RCC 7860 (cell line): ENCODE results near the gene GPR152.

Experiments used
- DNase-seq: peaks from one replicate; pipeline ENCODE4 v3.0.0-alpha.2; 2015; ENCODE audit warnings: low spot score
- FAIRE-seq: peaks from 2 replicates; lab custom pipeline; 2012; peaks lifted over from hg19 to GRCh38; lab: Jason Lieb, UNC

Gene GPR152, protein sequence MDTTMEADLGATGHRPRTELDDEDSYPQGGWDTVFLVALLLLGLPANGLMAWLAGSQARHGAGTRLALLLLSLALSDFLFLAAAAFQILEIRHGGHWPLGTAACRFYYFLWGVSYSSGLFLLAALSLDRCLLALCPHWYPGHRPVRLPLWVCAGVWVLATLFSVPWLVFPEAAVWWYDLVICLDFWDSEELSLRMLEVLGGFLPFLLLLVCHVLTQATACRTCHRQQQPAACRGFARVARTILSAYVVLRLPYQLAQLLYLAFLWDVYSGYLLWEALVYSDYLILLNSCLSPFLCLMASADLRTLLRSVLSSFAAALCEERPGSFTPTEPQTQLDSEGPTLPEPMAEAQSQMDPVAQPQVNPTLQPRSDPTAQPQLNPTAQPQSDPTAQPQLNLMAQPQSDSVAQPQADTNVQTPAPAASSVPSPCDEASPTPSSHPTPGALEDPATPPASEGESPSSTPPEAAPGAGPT

DNA sequence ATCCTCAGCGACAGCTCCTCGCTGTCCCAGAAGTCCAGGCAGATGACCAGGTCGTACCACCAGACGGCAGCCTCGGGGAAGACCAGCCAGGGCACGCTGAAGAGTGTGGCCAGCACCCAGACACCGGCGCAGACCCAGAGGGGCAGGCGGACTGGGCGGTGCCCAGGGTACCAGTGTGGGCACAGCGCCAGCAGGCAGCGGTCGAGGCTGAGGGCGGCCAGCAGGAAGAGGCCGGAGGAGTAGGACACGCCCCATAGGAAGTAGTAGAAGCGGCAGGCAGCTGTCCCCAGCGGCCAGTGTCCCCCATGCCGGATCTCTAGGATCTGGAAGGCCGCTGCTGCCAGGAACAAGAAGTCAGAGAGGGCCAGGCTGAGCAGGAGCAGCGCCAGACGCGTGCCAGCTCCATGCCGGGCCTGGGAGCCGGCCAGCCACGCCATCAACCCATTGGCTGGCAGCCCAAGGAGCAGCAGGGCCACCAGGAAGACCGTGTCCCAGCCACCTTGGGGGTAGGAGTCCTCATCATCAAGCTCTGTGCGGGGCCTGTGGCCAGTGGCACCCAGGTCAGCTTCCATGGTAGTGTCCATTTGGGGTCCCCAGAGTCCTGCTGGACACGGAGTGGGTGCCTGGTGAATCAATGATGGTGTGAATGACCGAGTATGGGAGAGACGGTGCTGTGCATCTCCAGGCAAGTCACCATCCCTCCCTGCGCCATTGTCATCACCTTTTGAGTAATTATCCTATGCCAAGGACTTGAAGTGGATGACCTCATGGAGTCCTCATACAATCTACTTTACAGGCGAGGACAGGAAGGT, at the start of gene GPR152:
GPR152 (minus strand) TSS at position 589 of the 812 bp plus-strand sequence; CDS start at position 584, 5 bp downstream.
- no peak for DNase-seq
- no peak for FAIRE-seq

GRCh38 chr11:67501854-67502253, 49.3 kb upstream of the GPR152 start:
- no peak for FAIRE-seq

GRCh38 chr11:67500831-67501715, 48.5 kb upstream of the GPR152 start:
- DNase-seq (no peak), FAIRE-seq (no peak)

More at GRCh38 chr11:67501854-67502253, 49.3 kb upstream of the GPR152 start:
- DNase-seq, result no peak

GRCh38 chr11:67500484-67500821, 47.9 kb upstream of the GPR152 start:
- FAIRE-seq (no peak), DNase-seq (no peak)

- FAIRE-seq, result no peak
- no peak for DNase-seq
Observed at GRCh38 chr11:67499808-67500483, 47.4 kb upstream of the GPR152 start.

- FAIRE-seq, result no peak
Observed at GRCh38 chr11:67498544-67498972, 46.0 kb upstream of the GPR152 start.

DNA sequence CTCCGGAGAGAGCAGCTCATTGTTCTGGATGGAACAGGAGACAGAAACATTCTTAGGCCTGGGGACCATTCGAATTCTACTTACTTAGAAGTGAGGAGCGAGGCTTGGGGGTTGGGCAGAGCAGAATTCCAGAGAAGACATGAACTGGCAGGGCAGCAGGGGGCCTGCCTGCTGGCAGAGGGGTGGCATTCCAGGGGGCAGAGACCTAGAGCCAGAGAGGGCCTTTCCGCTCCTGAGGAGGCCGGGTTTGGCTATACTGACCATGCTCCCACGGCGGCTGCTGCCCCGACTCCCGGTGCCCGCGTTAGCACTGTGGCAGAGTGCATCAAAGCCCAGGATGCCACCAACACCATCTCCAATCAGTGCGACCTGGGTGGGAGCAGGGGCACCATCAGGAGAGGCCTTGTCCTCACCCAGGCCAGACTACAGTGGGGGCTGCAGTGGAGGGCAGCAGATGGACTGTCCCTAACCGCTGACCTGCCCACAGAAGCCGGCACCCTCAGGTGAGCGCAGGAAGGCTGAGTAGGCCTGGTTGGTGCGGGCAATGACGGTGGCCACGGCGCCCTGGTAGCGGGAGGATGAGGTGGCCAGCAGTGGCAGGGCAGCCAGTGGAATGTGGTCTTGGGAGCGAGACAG, 45.2 kb upstream of the GPR152 start:
- FAIRE-seq, result no peak
- no peak for DNase-seq

More at GRCh38 chr11:67498544-67498972, 46.0 kb upstream of the GPR152 start:
- no peak for DNase-seq

DNA sequence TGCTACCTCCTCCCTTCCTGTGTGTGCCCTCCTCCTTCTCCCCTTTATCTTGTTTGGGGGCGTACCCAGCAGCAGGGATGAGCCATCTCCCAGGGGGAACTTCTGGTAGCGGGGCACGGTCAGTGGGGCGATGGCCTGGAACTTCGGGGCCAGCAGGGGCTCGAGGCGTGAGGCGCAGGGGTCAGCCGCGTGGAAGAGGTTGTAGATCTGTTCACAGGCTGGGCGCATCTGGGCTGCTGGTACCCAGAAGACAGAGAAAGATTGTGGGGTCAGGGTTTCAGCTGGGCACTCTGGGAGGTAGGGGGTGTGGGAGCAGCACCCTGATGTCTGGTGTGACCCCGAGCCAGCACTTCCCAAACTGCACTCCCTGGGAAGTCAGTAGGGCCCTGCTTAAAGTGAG, 43.6 kb upstream of the GPR152 start:
- no peak for FAIRE-seq
- no peak for DNase-seq

DNA sequence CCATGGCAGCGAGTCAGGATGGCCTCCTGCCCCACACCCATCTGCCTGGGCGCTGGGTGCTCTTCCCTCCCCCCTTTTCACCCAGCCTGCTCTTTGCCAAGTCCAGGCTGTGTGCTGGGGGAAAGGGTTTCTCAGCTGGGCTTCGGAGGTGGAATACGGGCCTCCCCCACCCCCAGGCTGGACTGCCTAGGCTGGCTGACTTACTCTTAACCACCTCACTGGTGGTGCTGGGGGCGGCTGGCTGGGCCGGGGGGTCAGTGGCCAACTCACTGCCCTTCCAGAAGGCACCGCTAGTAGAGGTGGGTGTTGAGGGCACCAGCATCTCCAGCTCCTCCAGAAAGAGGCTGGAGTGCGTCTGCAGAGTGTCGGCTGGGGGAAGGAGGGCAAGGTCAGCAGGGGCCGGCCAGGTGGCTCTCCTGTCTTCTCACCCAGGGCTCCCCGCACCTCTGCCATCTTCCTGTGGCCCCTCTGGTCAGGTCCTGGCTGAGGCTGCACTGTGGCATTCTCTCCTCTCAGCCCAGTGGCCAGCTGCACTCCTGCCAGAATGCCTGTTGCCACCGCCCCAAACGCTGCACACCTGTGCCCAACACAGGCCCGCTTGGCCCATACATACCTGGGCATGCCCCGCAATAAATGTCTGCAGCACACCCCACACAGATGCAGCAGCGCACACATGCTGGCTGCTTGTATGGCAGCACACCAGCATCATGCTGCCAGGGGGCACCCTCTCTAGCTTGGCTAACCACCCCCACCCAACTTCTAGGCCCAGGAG, 42.9 kb upstream of the GPR152 start:
- no peak for FAIRE-seq
- DNase-seq, result no peak

DNA sequence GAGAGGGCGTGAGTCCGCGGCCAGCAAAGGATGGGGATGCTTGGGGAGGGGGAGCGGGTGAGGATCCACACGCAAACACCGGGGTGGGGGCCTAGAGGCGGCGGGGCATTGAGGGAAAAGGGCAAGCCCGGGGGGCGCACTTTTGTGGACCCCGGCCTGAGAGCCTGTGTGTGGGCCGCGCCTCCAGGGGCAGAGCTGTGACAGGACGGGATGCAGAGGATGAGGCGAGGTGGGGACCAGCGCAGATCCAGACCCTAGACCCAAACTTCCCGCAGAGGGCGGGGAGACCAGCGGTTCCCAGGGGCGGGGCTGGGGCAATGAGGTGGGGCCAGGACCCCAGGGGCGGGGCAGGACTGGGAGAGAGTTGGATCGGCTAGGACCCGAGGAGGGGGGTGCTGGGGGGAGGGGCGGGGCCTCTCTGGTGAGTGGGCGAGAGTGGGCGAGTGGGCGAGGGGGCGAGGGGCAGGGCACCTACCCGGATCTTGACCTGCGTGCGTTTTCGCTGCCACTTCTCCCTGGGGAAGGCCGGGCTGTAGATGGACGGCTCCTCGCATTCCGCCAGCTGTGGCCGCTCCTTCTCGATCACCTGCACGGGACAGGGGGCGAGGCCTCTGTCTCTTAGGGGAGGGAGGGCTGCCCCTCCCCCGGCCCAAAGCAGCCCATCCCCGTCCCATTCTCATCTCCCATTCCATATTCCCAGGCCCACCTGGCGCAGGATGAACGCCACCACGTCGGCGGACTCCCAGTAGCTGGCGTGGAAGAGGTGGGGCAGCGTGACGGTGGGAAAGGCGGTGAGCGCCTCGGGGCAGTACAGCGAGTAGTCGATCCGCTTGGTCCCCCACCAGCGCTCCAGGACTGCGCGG, 42.1 kb upstream of the GPR152 start:
- DNase-seq, result no peak
- no peak for FAIRE-seq

DNA sequence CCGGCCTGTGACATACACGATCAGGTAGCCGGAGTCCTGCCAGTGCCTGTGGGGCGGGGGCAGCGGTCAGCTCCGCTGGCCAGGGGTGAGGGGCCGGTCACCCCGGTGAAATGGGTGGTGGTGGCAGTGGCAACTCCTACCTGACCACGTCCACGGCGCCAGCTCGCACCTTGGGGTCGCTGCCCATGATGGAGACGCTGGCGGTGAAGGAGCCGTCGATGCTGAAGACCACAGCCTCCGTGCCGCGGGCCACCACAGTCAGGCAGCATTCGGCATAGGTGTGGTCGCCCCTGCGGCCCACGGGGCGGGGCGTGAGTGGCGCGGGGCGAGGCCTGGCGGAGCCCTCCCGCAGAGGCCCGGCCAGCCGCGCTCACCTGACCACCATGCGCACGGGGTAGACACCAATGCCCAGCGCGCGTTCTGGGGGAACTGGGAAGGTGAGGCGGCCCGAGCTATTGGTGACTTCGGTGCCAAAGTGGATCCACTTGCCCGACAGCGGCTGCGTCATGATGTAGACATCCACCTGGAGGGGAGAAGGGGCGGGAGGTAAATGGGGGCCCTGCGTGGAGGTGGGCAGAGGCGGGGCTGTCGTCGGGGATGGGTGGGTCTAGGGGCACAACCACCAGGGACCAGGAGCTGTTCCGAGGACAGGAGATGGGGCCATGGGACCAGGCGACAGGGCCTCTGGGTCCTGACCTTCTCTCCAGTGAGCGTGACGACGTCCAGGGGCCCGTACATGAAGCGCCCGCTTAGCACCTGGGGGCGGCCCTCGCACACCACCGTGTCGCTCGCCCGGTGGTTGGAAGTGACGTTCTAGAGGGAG, 41.2 kb upstream of the GPR152 start:
- DNase-seq (no peak), FAIRE-seq (no peak)

GRCh38 chr11:67492801-67493547, 40.4 kb upstream of the GPR152 start:
- DNase-seq (no peak), FAIRE-seq (no peak)

DNA sequence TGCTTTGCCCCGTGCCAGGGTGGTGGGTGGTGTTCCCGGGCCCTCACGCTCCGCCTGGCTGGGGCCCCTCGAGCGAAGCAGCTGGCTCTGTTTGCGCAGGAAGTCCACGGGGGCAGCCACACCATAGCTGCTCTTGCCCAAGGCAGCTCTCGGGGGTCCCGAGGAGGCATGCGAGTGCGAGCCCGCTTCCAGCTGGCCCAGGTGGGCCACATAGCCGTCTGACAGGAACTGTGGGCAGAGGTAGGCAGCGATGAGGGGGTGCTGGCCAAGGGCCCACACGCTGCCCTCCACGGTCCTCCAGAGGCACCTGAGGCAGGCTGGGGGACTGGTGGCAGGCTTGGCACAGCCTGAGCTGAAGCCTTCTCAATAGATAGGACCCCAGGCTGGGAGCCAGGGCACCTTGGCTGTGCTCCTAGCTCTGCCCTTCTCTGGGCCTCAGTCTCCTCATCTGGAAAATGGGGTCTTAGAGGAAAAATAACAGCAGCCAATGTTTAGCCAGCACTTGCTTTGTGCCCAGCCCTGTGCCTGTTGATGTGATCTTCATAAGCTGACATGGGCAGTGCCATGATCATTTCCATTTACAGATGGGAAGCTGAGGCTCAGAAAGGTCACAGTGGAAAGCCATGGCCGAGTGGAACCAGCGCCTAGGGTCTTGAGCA, 39.7 kb upstream of the GPR152 start:
- FAIRE-seq (no peak), DNase-seq (no peak)

GRCh38 chr11:67491276-67492068, 38.9 kb upstream of the GPR152 start:
- FAIRE-seq, result no peak
- no peak for DNase-seq

DNA sequence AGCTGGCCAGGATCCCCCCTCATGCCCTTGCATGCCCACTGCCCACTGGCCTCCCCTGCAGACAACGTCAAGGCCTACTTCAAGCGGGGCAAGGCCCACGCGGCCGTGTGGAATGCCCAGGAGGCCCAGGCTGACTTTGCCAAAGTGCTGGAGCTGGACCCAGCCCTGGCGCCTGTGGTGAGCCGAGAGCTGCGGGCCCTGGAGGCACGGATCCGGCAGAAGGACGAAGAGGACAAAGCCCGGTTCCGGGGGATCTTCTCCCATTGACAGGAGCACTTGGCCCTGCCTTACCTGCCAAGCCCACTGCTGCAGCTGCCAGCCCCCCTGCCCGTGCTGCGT, 38.2 kb upstream of the GPR152 start:
- FAIRE-seq (no peak), DNase-seq (no peak)
